ENCODE data around the gene GSTA3.
"Not testable (repeated sequence)": the region's sequence is repeated elsewhere in the genome, so short reads cannot be mapped to it uniquely, and the experiment has no call there.

GSTA3 gene

GRCh38 chr6:52909531-52909930, at the start of gene GSTA3:
GSTA3 (minus strand) TSS chr6:52909698; CDS start chr6:52905834, 3,864 bp downstream.
- DNase-seq, result no peak

DNA sequence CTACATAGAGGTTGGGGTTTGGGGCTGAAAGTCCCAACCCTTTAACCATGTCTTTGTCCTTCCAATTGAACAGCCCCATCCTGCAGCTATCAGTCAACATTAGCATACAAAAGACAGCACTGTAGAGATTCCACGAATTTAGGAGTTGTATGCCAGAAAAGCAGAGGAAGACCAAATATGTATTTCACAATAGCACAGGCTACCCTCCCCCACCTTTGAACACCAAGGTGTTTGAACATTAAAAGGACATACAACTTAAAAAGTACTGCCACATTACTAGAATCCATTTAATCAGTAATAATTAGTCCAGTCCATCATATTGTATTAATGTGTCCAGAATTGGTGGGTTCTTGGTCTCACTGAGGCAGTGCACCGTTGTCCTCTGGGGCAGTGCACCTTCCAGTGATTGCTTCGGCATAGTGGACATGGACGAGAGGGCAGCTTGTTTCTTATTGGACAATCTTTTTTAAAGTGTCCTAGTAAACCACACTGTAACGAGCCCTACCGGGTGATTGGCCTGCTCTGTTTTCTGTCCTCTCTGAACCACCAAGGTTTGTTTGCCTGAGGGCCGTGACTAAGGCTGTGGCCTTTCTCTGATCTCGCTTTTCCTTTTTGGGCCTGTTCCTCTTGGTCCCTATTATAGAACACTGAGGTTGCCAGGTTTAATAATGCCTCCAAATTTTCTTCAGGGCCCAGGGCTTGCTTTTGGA, 49.2 kb upstream of the GSTA3 start:
- DNase-seq, result no peak

DNA sequence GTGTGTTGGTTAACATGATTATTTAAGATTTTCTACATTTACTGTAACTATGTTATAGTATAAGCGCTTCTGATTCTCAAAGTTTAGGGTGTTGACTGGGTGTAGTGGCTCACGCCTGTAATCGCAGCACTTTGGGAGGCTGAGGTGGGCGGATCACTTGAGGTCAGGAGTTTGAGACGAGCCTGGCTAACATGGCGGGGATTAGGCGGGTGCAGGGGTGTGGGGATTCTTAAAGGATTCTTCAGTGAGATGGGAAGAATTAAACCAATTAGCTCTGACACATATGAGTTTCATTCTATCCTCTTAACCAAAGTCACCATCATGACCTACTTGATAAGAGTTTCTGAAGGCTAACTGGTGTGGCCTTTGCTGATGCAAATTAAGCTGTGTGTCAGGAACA, 46.4 kb upstream of the GSTA3 start:
- DNase-seq, result no peak

- no peak for DNase-seq
These were observed 44.7 kb upstream of the GSTA3 start for GRCh38 chr6:52953911-52954839.

GRCh38 chr6:52946306-52946705, 36.8 kb upstream of the GSTA3 start:
- DNase-seq, result no peak

DNA sequence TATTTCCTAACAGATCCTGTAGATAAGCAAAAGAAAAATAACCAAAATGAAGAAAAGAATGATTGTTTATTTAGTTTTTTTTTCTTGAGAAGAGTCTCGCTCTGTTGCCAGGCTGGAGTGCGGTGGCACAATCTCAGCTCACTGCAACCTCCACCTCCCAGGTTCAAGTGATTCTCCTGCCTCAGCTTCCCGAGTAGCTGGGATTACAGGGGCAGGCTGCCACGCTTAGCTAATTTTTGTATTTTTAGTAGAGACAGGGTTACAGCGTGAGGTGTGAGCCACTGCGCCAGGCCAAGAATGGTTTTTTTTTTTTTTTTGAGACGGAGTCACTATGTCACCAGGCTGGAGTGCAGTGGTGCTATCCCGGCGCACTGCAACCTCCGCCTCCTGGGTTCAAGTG, 33.3 kb upstream of the GSTA3 start:
- DNase-seq, result not testable (repeated sequence)

GRCh38 chr6:52942221-52942620, 32.7 kb upstream of the GSTA3 start:
- no peak for DNase-seq

DNA sequence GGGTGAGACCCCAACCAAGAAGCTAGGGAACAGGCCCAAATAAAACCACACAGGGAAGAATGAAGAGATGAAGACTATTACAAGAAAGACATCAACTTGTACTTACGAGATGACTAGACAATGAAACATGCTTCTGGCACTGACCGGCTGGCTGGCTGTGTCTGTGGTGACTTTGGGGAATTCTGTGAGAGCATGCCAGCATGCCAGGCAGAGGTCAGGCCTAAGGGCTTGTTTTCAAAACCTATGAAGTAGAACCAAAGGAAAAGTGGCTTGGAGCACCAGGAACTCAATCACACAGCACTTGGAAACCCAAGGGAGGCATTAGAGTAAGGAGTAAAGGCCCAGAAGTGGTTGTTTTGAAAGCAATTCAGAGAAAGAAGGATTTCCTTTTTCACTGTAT, 28.4 kb upstream of the GSTA3 start:
- DNase-seq, result no peak

GRCh38 chr6:52933778-52934177, 24.3 kb upstream of the GSTA3 start:
- DNase-seq, result no peak

DNA sequence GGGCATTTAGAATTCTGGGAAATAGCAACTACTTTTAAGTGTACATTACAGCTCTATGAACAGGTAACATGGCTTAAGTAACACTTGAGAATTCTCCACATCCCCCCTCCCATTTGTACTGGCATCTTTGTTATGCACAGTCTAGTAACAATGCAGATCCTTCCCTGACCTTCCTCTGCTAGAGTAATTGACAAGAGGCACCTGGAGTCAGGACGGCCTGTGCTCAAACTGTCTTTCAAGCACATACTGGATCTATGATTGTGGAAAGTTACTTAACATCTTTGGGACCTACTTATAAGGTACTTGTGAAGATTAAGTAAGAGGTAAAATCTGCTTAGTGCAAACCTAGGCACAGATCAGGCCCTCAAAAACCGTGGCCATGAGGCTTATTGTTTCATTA, 21.9 kb upstream of the GSTA3 start:
- DNase-seq, result no peak

DNA sequence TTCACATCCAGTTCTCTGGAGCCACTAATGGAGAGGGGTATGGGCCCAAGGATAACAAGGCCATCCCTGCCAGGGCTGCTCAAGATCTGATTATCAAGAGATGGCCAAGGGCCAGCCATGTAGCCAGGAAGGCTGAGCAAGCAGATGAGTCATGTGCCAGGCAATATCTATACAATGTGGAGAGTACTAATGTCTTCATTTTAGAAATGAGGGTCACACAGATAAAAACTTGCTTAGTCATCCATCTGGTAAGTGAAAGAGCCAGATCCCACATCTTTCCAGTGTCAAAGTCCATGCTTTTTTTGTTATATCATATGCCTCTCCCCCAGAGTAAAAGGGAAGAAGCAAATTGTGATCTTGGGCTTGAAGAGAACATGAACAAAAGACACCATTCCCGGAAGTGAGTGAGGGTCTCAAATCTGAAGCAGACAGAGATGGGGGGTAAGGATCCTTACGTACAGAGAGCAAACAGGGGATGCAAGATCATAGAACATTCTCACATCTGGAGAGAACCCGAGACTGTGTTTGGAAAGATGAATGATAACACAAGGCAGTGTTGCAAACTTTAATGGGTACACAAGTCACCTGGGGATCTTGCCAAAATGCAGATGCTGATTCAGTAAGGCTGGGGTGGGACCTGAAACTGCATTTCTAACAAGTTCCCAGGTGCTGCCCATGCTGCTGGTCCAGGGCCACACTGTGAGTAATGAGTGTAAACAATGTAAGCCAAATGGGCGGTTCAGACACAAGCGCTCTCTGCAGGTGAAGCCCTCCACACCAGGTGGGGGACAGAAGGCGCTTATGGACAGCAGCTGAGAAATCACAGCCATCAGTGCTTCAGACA, 20.0 kb upstream of the GSTA3 start:
- DNase-seq, result no peak

DNA sequence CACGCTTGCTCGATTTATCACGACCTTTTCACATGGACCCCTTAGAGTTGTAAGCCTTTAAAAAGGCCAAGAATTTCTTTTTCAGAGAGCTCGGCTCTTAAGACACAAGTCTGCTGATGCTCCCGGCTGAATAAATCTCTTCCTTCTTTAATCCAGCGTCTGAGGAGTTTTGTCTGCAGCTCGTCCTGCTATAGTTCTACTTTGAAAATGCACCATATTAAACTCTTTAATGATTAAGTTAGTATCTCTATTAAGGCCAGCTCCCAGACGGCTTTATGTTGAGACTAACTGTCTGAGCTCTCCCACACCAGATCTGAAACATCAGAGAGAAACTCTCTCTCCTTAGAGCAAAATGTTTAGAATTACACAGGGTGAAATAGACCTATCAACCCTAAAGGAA, 18.0 kb upstream of the GSTA3 start:
- no peak for DNase-seq

DNA sequence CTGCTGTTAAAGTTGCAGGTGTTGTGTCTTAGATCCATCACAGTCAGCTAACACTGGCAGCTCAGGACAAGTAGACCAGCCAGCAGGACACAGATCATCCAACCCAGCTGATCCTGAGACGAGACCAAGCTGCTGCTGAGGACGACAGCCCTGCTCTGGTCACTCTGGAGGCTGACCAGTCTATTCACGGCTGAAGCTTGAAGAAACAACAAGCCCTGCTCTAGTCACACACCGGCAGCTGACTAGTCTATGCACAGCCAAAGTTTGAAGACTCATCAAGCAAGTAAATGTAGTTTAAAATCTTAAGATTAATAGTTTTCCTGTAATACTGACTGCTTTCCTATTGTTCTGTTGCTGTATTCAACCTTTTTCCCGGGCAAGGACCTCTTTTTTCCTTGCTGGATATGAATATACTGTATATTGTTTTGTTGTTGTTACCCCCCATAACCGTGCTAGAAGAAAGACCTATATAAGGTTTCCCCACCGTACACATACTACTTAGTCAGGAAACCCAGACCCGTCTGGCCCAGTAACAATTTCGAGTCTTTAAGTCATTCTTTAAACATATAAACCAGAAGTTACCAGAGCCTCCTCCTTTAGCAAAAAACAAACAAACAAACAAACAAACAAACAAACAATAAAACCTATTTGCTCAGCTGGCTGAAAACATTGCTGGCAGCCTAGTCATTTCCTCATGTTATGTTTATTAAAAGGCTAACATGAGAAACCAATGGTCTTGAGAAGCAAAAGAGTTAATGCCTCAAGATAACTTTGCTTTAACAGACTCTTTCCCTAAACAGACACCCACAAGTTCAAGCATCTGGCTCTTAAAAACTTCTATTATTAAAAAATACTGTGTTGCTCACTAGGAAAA, 16.7 kb upstream of the GSTA3 start:
- no peak for DNase-seq

GRCh38 chr6:52925042-52925441, 15.5 kb upstream of the GSTA3 start:
- DNase-seq, result no peak

GRCh38 chr6:52923689-52924088, 14.2 kb upstream of the GSTA3 start:
- not testable (repeated sequence) for DNase-seq

GRCh38 chr6:52922161-52922560, 12.7 kb upstream of the GSTA3 start:
- no peak for DNase-seq

DNA sequence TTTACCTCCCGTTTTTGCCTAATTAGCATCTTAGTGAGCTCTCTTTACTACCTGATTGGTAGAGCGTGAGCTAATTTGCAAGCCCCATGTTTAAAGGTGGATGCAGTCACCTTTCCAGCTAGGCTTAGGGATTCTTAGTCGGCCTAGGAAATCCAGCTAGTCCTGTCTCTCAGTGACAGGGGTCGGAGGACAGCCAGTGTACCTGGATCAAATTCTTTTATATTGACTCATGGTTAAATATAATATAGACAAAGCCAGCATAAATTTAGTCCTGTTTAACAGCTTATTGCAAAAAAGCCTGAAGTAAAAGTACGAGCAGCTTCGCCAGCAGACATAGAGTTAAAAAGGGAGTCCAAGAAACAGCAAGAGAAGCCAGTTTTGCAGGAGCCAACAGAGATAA, 12.2 kb upstream of the GSTA3 start:
- DNase-seq, result no peak

- not testable (repeated sequence) for DNase-seq
These were observed 10.0 kb upstream of the GSTA3 start for GRCh38 chr6:52919511-52919910.

- DNase-seq, result not testable (repeated sequence)
These were observed 9.3 kb upstream of the GSTA3 start for GRCh38 chr6:52918771-52919170.

DNA sequence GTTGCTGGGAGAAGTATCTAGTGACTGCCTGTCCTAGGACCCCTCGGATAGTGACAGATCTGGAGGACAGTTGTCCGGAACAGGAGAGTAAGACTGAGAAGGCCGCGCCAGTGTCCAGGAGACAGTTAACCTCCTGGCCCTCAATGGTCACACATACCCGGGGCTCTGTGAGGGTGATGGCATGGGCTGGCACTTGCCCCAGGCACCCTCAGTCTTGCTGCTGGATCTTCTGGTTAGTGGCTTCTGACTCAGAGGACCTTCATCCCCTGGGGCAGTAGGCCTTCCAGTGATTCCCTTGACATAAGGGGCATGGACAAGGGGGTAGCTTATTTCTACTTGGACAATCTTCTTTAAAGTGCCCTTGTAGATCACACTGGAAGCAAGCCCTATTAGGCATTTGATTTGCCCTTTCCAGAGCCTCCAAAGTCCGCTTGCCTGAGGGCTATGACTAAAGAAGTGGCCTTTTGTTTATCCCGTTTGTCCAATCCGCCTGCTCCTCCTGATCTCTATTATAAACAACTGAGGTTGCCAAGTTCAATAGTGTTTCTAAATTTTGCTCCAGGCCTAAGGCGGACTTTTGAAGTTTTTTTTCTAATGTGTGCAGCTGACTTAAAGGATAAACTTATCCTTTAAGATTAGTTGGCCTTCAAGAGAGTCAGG, 8.7 kb upstream of the GSTA3 start:
- not testable (repeated sequence) for DNase-seq

GRCh38 chr6:52914516-52914915, 5.0 kb upstream of the GSTA3 start:
- DNase-seq, result no peak

DNA sequence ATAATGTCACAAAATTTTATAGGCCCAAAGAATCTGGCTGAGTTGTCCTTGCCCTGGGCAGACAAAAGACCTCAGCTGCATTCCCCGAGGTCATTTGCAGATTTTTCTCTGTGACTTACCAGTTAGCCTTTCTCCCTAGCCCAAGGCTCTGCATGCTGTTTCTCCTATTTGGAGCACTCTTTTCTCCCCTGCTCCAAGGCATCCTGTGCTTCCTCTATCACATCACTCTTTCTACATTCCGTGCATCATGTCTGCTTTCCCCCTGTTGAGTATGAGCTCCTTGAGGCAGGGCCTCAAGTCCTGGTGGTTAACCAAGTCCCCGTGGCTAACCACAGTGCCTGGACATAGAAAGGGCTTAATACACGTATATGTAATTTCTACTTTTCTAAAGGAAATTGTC, 593 bp upstream of the GSTA3 start:
- DNase-seq, result no peak

Data from Kasumi-1 (cell line).